ENCODE measurements around the gene STON1. TPM values are rescaled to one million over a fixed set of nuclear protein-coding genes. Genes with fewer than 3 reads are reported as not detected.

The STON1 gene
- polyA plus RNA-seq, 2 of the 4 experiments (the other 2 are of a cell fraction) = 0.88 to 1.0 TPM

DNA sequence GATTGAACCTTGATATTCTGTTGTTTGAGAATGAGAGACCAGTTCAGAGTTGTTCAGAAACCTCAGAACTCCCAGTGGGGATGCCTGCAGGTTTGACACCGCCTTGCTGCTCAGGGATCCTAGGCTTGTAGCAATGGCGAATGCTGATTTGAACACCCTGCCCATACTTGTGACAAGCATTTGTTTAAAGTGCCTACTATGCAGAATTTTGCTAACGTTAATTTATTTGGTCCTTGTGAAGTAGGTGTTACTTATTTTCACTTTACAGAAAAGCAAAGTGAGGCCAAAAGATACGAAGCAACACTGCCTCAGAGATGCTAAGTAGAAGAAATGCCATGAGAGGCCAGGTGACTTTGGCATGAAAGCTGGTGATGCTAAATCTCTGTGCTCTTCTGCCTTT lies 32.3 kb downstream of the STON1 start:
- Histone ChIP-seq H3K4me1 (no peaks in the 10 kb centered on the region), H3K4me2 (no peak overlapping the region), H3K27ac (no peak overlapping the region), H3K4me3 (no peak overlapping the region), H3K9me3 (no peaks in the 10 kb centered on the region)
- 69% methylated on average over 4 of the region's 4 CpGs for WGBS (ENCODE audit: missing lambda C conversion rate)
- ATAC-seq = no peak
- FAIRE-seq = no peak
- POLR2A ChIA-PET = no interaction called here
- no peak for DNase-seq (ENCODE audit: low read depth in 1 of 2, low spot score in 1 of 2)
- CTCF ChIA-PET = no interaction called here
- TF ChIP-seq, protein P1, sequence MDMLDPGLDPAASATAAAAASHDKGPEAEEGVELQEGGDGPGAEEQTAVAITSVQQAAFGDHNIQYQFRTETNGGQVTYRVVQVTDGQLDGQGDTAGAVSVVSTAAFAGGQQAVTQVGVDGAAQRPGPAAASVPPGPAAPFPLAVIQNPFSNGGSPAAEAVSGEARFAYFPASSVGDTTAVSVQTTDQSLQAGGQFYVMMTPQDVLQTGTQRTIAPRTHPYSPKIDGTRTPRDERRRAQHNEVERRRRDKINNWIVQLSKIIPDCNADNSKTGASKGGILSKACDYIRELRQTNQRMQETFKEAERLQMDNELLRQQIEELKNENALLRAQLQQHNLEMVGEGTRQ (IDR thresholded peaks at IDR 0.05) = no peak
- TF ChIP-seq MAFK (IDR thresholded peaks at IDR 0.05; ENCODE audit: partially characterized antibody) = peak; percentile 79

DNA sequence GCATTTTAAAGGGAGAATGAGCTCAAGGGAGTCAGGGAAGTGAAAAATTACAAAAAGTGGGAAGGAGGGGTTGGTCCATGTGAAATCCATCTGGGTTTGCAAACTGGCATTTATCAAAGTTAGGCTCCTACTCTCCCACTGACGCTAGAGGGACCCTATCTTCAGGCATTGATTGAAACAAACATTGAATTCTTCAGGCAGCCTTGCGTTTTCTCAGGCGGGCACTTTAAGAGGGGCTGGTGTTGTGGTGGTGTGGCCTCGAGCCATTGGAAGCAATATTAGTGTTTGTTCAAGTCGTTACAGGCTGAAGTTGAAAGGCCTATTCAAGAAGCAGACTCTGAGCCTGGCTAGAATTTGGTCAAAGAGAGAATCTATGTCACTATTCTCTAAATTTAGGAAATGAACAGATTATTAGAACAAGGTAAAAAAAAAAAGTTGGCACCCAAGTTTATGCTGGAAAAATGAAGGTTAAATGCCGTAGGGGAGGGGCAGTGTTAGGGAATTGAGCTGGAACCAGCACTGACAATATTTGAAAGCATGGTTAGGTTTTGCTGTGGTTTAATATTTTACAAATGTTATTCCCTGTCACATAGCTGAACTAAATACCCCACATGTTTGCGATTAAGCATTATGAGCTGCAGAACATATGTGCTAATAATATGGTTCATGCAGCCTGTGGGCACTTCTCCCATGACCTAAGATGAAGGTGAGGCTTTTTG lies 36.8 kb downstream of the STON1 start:
- ChIA-PET POLR2A (no interaction called here), CTCF (interaction anchor here (1.2 to 6.0 kb wide), 2 partner anchors 22 to 44 kb away, joined by 3 to 27 read pairs; no protein-coding TSS in a partner anchor)
- TF ChIP-seq ESRRA (IDR thresholded peaks at IDR 0.05; ENCODE audit: borderline replicate concordance, low read length) (no peak), HOXB5 (CRISPR knock-in tag; IDR thresholded peaks at IDR 0.05) (no peak), ZC3H11A (IDR thresholded peaks at IDR 0.05) (no peak), JUNB (IDR thresholded peaks at IDR 0.05) (no peak), RAD21 (conservative IDR thresholded peaks at IDR 0.05 in 1 of 2, IDR thresholded peaks at IDR 0.05 in 1 of 2) (peak; percentile 14 to 41; a peak in 2 of 5 replicates)
- TF ChIP-seq, protein P2, sequence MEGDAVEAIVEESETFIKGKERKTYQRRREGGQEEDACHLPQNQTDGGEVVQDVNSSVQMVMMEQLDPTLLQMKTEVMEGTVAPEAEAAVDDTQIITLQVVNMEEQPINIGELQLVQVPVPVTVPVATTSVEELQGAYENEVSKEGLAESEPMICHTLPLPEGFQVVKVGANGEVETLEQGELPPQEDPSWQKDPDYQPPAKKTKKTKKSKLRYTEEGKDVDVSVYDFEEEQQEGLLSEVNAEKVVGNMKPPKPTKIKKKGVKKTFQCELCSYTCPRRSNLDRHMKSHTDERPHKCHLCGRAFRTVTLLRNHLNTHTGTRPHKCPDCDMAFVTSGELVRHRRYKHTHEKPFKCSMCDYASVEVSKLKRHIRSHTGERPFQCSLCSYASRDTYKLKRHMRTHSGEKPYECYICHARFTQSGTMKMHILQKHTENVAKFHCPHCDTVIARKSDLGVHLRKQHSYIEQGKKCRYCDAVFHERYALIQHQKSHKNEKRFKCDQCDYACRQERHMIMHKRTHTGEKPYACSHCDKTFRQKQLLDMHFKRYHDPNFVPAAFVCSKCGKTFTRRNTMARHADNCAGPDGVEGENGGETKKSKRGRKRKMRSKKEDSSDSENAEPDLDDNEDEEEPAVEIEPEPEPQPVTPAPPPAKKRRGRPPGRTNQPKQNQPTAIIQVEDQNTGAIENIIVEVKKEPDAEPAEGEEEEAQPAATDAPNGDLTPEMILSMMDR (IDR thresholded peaks at IDR 0.05) = peak; percentile 36; the same call in 2 of the 3 replicates
- TF ChIP-seq, protein P1 (IDR thresholded peaks at IDR 0.05) = no peak
- peak; percentile 69 to 84; a peak in 5 of 6 replicates for ATAC-seq
- FAIRE-seq = no peak
- no peak overlapping the region for H3K4me3 ChIP-seq
- no peaks in the 10 kb centered on the region for H3K4me1 ChIP-seq
- H3K9me3 ChIP-seq = no peaks in the 10 kb centered on the region
- H3K27ac ChIP-seq = no peak overlapping the region
- WGBS (ENCODE audit: missing lambda C conversion rate) = 9% methylated on average over 7 of the region's 7 CpGs
- H3K4me2 ChIP-seq = 0 out of 3 replicates have a peak overlapping the region, but pooled peaks have one; percentile 19
- DNase-seq (ENCODE audit: low read depth in 1 of 2, low spot score in 1 of 2) = peak; percentile 33 to 47

DNA sequence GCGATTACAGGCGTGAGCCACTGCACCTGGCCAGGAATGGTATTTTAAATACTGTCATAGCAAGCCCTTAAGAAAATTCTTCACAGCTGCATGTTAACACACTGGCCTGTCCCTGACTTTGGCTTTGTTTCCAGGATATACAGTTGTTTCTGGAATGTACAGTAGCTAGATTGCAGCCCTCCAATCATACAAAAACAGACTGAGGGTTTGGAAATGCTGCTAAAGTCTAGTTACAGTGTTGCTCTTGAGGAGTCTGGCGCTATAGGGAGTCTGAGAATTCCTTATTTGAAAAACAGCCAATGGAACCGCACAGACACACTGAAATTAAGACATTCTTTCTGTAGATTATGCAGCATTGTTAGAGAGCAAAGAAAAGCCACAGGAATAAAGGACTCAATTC lies 37.7 kb downstream of the STON1 start:
- POLR2A ChIA-PET = no interaction called here
- FAIRE-seq = no peak

DNA sequence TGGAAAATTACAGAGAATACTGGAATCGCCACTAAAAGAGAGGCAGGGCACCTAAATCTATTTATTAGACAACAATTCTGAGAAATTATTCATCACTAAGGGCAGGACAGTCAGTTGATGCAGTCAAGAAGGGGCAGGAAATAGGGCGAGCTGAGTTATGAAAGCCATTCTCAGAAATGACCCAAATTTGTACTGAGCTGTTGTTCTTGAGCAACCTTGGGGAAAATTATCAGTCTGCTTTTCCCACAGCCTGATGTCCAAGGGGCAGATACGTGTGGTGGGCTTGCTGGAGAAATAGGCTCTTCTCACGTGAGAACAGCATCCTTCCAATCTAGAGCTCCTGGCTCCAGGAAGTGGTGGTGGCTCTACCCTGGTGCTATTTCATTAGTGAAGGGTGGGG lies 38.6 kb downstream of the STON1 start:
- Histone ChIP-seq H3K4me1 (no peaks in the 10 kb centered on the region), H3K4me2 (no peak overlapping the region), H3K9me3 (no peaks in the 10 kb centered on the region), H3K4me3 (no peak overlapping the region), H3K27ac (no peak overlapping the region)
- TF ChIP-seq CBX8 (IDR thresholded peaks at IDR 0.05) = no peak
- no peak for TF ChIP-seq GATA3 (IDR thresholded peaks at IDR 0.05; ENCODE audit: borderline replicate concordance)
- TF ChIP-seq CEBPB (IDR thresholded peaks at IDR 0.05) = no peak
- TF ChIP-seq RFX5 (IDR thresholded peaks at IDR 0.05) = no peak
- no peak for TF ChIP-seq SREBF2 (IDR thresholded peaks at IDR 0.05)
- TF ChIP-seq, protein P3, sequence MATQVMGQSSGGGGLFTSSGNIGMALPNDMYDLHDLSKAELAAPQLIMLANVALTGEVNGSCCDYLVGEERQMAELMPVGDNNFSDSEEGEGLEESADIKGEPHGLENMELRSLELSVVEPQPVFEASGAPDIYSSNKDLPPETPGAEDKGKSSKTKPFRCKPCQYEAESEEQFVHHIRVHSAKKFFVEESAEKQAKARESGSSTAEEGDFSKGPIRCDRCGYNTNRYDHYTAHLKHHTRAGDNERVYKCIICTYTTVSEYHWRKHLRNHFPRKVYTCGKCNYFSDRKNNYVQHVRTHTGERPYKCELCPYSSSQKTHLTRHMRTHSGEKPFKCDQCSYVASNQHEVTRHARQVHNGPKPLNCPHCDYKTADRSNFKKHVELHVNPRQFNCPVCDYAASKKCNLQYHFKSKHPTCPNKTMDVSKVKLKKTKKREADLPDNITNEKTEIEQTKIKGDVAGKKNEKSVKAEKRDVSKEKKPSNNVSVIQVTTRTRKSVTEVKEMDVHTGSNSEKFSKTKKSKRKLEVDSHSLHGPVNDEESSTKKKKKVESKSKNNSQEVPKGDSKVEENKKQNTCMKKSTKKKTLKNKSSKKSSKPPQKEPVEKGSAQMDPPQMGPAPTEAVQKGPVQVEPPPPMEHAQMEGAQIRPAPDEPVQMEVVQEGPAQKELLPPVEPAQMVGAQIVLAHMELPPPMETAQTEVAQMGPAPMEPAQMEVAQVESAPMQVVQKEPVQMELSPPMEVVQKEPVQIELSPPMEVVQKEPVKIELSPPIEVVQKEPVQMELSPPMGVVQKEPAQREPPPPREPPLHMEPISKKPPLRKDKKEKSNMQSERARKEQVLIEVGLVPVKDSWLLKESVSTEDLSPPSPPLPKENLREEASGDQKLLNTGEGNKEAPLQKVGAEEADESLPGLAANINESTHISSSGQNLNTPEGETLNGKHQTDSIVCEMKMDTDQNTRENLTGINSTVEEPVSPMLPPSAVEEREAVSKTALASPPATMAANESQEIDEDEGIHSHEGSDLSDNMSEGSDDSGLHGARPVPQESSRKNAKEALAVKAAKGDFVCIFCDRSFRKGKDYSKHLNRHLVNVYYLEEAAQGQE (IDR thresholded peaks at IDR 0.05) = no peak
- no peak for TF ChIP-seq EP300 (IDR thresholded peaks at IDR 0.05)
- no peak for TF ChIP-seq TFCP2L1 (CRISPR knock-in tag; IDR thresholded peaks at IDR 0.05)
- TF ChIP-seq BHLHE40 (IDR thresholded peaks at IDR 0.05; ENCODE audit: low read depth, low read length) = no peak
- no peak for TF ChIP-seq MAFK (IDR thresholded peaks at IDR 0.05; ENCODE audit: partially characterized antibody)
- POLR2A ChIA-PET = no interaction called here
- CTCF ChIA-PET = interaction anchor here (0.6 to 6.0 kb wide), 4 partner anchors 17 to 510 kb away, joined by 3 to 27 read pairs (median 5); no protein-coding TSS in a partner anchor
- WGBS (ENCODE audit: missing lambda C conversion rate) = 34% methylated on average over 4 of the region's 4 CpGs
- no peak for DNase-seq (ENCODE audit: low read depth in 1 of 2, low spot score in 1 of 2)
- no peak for ATAC-seq
- FAIRE-seq = no peak

More for the DNA sequence above, 37.7 kb downstream of the STON1 start:
- H3K4me3 ChIP-seq = no peak overlapping the region
- ATAC-seq = no peak
- H3K4me2 ChIP-seq = no peak overlapping the region
- no peak for TF ChIP-seq CHD4 (IDR thresholded peaks at IDR 0.05; ENCODE audit: borderline replicate concordance)
- TF ChIP-seq ESRRA (IDR thresholded peaks at IDR 0.05; ENCODE audit: borderline replicate concordance, low read length) = no peak
- no peak for TF ChIP-seq CHD2 (IDR thresholded peaks at IDR 0.05; ENCODE audit: low read length, partially characterized antibody)
- no peak for TF ChIP-seq JUN (IDR thresholded peaks at IDR 0.05)
- TF ChIP-seq HEYL (CRISPR knock-in tag; IDR thresholded peaks at IDR 0.05) = no peak
- TF ChIP-seq EHMT2 (IDR thresholded peaks at IDR 0.05; ENCODE audit: low read depth) = no peak
- TF ChIP-seq PHF8 (IDR thresholded peaks at IDR 0.05; ENCODE audit: borderline replicate concordance, low read depth) = no peak
- TF ChIP-seq EP300 (IDR thresholded peaks at IDR 0.05) = no peak
- no peak for TF ChIP-seq NFE2L2 (conservative IDR thresholded peaks at IDR 0.05; ENCODE audit: low read length)
- no peak for TF ChIP-seq FOSB (CRISPR knock-in tag; IDR thresholded peaks at IDR 0.05)
- no peak for TF ChIP-seq HOXB13 (CRISPR knock-in tag; IDR thresholded peaks at IDR 0.05; ENCODE audit: low read depth)
- TF ChIP-seq POLR2AphosphoS2 (conservative IDR thresholded peaks at IDR 0.05; ENCODE audit: low read length) = no peak
- no peak for TF ChIP-seq BHLHE40 (IDR thresholded peaks at IDR 0.05; ENCODE audit: low read depth, low read length)
- DNase-seq (ENCODE audit: low read depth in 1 of 2, low spot score in 1 of 2) = no peak
- H3K9me3 ChIP-seq = no peaks in the 10 kb centered on the region
- CTCF ChIA-PET = interaction anchor here (1.2 to 6.0 kb wide), 3 partner anchors 16 to 45 kb away, joined by 3 to 27 read pairs (median 6); no protein-coding TSS in a partner anchor
- no peak overlapping the region for H3K27ac ChIP-seq
- 86% methylated on average over 4 of the region's 4 CpGs for WGBS (ENCODE audit: missing lambda C conversion rate)
- no peaks in the 10 kb centered on the region for H3K4me1 ChIP-seq
